SK-N-SH (cell line): ENCODE data around the gene TFPT.

Experiments
- FOXM1 ChIP-seq: IDR thresholded peaks from 2 replicates; pipeline ENCODE4 v1.4.0; 2012; ENCODE audit warnings: low read depth, mild to moderate bottlenecking
- RAD21 ChIP-seq: IDR thresholded peaks from 2 replicates; pipeline ENCODE4 v1.6.1; 2012; ENCODE audit warnings: mild to moderate bottlenecking, low read length
- TF ChIP-seq, protein P1 (sequence below): fragments of 200-600 bp; sonication (generic); IDR thresholded peaks from 2 replicates; pipeline ENCODE4 v1.6.1; 2017; ENCODE audit warnings: antibody characterized with exemption, mild to moderate bottlenecking, moderate library complexity

DNA sequence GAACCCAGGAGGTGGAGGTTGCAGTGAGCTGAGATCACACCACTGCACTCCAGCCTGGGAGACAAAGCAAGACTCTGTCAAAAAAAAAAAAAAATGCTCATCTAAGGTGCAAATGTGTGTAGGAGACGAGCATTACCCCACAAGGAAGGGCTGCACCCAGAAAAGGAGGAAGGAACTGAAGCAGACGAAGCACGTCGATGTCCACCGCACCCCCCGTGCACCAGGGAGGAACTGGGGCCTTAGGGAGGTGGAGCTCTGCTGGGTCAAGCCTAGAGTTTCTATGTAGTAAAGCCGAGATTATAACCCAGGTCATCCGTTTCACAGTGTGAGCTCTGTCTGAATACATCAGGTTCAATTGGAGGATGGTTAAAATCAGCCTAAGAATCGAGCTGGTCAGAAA lies 52.8 kb downstream of the TFPT start:
- TF ChIP-seq, protein P1, sequence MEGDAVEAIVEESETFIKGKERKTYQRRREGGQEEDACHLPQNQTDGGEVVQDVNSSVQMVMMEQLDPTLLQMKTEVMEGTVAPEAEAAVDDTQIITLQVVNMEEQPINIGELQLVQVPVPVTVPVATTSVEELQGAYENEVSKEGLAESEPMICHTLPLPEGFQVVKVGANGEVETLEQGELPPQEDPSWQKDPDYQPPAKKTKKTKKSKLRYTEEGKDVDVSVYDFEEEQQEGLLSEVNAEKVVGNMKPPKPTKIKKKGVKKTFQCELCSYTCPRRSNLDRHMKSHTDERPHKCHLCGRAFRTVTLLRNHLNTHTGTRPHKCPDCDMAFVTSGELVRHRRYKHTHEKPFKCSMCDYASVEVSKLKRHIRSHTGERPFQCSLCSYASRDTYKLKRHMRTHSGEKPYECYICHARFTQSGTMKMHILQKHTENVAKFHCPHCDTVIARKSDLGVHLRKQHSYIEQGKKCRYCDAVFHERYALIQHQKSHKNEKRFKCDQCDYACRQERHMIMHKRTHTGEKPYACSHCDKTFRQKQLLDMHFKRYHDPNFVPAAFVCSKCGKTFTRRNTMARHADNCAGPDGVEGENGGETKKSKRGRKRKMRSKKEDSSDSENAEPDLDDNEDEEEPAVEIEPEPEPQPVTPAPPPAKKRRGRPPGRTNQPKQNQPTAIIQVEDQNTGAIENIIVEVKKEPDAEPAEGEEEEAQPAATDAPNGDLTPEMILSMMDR, result no peak
- no peak for TF ChIP-seq RAD21
- no peak for TF ChIP-seq FOXM1
